ENCODE data around the gene ATG16L1. TPM values are rescaled to one million over a fixed set of nuclear protein-coding genes. Genes with fewer than 3 reads are reported as not detected.

The ATG16L1 gene
- total RNA-seq, 1 donor from 2014 or later, result 20.9 TPM

DNA sequence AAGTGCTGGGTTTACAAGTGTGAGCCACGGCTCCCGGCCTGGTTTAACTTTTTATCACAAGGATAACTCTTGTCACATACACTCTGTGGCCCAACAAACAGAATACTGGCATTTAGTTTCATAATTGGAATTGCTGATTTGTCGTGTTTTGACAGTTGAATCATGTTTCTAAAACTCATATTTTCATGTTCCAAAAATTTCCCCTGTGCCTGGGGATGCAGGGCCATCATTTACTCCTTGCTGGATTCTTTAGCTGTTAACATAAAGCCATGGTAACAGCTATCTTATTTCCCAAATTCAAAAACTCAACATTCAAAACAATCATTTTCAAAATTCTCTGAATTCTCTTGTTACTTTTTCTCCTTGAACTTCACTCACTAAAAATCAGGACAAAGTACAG is 16.5 kb upstream of the ATG16L1 start:
- H3K9me3 Mint-ChIP-seq (ENCODE audit: unreplicated experiment), result no peaks in the 10 kb centered on the region
- no peak for DNase-seq (ENCODE audit: extremely low spot score, unreplicated experiment)
- H3K4me3 Mint-ChIP-seq (ENCODE audit: unreplicated experiment), result no peak overlapping the region
- no peak overlapping the region for H3K27ac Mint-ChIP-seq (ENCODE audit: unreplicated experiment)
- no peaks in the 10 kb centered on the region for H3K36me3 Mint-ChIP-seq (ENCODE audit: unreplicated experiment)
- no peak for TF ChIP-seq CTCF (IDR thresholded peaks at IDR 0.05)
- peaks cover 9% of the 10 kb centered on the region for H3K27me3 Mint-ChIP-seq (ENCODE audit: unreplicated experiment)
- H3K4me1 Mint-ChIP-seq (ENCODE audit: unreplicated experiment), result peaks cover 2% of the 10 kb centered on the region

GRCh38 chr2:233235977-233236376 is 15.5 kb upstream of the ATG16L1 start:
- Mint-ChIP-seq H3K9me3 (ENCODE audit: unreplicated experiment) (no peaks in the 10 kb centered on the region), H3K4me3 (ENCODE audit: unreplicated experiment) (no peak overlapping the region), H3K27me3 (ENCODE audit: unreplicated experiment) (no peaks in the 10 kb centered on the region), H3K27ac (ENCODE audit: unreplicated experiment) (no peak overlapping the region), H3K36me3 (ENCODE audit: unreplicated experiment) (no peaks in the 10 kb centered on the region), H3K4me1 (ENCODE audit: unreplicated experiment) (peaks cover 2% of the 10 kb centered on the region)
- no peak for TF ChIP-seq CTCF (IDR thresholded peaks at IDR 0.05)
- no peak for DNase-seq (ENCODE audit: extremely low spot score, unreplicated experiment)

DNA sequence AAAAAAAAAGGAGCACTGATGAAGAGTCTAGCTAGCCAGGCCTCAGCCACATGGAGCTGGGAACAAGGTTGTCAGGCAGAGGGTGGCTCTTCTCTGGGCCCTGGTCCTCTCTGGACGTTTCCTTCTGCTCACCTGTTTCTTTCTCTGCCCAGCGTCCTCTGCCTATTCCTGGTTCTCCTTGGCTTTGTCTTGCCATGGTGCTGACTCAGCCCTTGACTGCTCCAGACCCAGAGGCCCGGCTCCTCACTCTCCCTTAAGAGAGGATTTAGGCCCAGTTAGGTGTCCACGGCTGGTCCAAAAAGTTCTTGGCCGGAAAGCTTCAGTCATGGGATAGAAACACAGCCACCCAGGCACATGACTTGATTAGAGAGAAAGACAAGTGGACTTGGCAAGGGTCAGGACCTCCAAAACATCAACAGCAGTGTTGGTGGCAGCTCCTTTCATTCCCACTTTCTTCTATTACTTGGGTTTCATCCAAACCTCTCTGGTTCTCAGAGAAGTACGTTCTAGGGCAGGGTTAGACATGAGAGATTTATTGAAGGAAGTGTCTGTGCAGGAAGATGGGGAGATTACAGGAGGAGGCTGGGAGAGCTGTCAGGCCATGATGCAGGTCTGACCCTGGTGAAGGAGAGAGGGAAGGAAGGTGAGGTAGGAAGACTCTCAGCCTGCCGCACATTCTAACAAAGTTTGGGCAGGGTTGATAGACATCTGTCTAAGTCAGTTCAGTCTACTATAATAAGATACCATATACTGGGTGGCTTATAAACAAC is 14.5 kb upstream of the ATG16L1 start:
- DNase-seq (ENCODE audit: extremely low spot score, unreplicated experiment), result no peak
- Mint-ChIP-seq H3K36me3 (ENCODE audit: unreplicated experiment) (no peaks in the 10 kb centered on the region), H3K27ac (ENCODE audit: unreplicated experiment) (no peak overlapping the region), H3K9me3 (ENCODE audit: unreplicated experiment) (no peaks in the 10 kb centered on the region), H3K4me1 (ENCODE audit: unreplicated experiment) (peaks cover 2% of the 10 kb centered on the region), H3K27me3 (ENCODE audit: unreplicated experiment) (no peaks in the 10 kb centered on the region), H3K4me3 (ENCODE audit: unreplicated experiment) (no peak overlapping the region)
- no peak for TF ChIP-seq CTCF (IDR thresholded peaks at IDR 0.05)

GRCh38 chr2:233240897-233241296 is 10.6 kb upstream of the ATG16L1 start:
- Mint-ChIP-seq H3K4me3 (ENCODE audit: unreplicated experiment) (no peak overlapping the region), H3K27ac (ENCODE audit: unreplicated experiment) (no peak overlapping the region), H3K27me3 (ENCODE audit: unreplicated experiment) (peaks cover 2% of the 10 kb centered on the region), H3K4me1 (ENCODE audit: unreplicated experiment) (no peaks in the 10 kb centered on the region), H3K36me3 (ENCODE audit: unreplicated experiment) (no peaks in the 10 kb centered on the region), H3K9me3 (ENCODE audit: unreplicated experiment) (no peaks in the 10 kb centered on the region)
- no peak for DNase-seq (ENCODE audit: extremely low spot score, unreplicated experiment)
- no peak for TF ChIP-seq CTCF (IDR thresholded peaks at IDR 0.05)

DNA sequence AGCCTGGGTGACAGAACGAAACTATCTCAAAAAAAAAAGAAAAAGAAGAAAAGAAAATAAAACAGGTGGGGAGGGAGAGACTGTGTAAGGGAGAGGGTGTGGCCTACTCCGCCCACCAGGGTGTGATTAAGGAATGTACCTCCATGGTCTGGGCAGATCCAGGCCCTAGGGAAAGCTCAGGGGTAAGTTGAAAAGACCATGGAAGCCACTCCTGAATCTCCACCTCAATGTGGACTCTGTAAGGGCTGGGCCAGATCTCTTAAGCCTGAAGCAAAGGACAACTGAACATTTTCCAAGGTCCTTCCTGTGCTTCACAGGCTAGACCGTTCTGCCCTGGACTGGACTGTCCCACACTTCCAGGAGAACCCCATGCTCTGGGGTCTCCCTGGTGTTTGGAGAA is 9.7 kb upstream of the ATG16L1 start:
- TF ChIP-seq CTCF (IDR thresholded peaks at IDR 0.05), result no peak
- Mint-ChIP-seq H3K4me3 (ENCODE audit: unreplicated experiment) (no peak overlapping the region), H3K9me3 (ENCODE audit: unreplicated experiment) (no peaks in the 10 kb centered on the region), H3K27ac (ENCODE audit: unreplicated experiment) (no peak overlapping the region), H3K36me3 (ENCODE audit: unreplicated experiment) (no peaks in the 10 kb centered on the region), H3K4me1 (ENCODE audit: unreplicated experiment) (no peaks in the 10 kb centered on the region), H3K27me3 (ENCODE audit: unreplicated experiment) (peaks cover 2% of the 10 kb centered on the region)
- no peak for DNase-seq (ENCODE audit: extremely low spot score, unreplicated experiment)
